Stimulated activated naive CD4-positive, alpha-beta T cell (primary cell): ENCODE results near the gene PDGFRA.
A peak's percentile ranks its signal among the peaks of the same experiment; 100 is the strongest.
"Not testable (repeated sequence)": the region's sequence is repeated elsewhere in the genome, so short reads cannot be mapped to it uniquely, and the experiment has no call there.

ENCODE experiments used
- DNase-seq, 6 experiments: peaks; one replicate each; lab custom pipeline; 2025; lab: John Stamatoyannopoulos, UW

Gene PDGFRA

DNA sequence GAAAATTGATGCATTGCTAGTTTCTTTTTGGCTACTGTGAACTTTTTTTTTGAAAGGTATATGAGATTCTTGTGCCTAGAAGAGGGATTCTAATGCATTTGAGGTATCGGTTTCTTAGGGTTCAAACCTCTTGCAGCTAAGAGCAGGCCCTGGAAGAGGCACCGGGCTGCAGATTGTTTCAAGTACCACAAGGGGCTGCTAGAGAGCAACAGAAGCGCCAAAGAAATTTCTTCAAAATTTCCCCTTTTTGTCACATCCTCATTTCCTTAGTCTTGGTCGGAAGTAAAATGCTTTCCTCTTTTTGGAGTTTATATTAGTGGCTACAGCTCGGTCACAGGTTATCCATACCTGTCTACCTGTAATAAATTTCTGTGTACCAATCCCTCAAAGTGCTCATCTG, 89.8 kb downstream of the PDGFRA start:
- DNase-seq, result peak in 2 of 6 experiments; percentile 6 to 14

GRCh38 chr4:54320826-54321685, 92.0 kb downstream of the PDGFRA start:
- DNase-seq, result no peak

- peak in 5 of 6 experiments; percentile 5 to 29 (median 11) for DNase-seq
Measured at GRCh38 chr4:54322818-54323417, 93.8 kb downstream of the PDGFRA start.

DNA sequence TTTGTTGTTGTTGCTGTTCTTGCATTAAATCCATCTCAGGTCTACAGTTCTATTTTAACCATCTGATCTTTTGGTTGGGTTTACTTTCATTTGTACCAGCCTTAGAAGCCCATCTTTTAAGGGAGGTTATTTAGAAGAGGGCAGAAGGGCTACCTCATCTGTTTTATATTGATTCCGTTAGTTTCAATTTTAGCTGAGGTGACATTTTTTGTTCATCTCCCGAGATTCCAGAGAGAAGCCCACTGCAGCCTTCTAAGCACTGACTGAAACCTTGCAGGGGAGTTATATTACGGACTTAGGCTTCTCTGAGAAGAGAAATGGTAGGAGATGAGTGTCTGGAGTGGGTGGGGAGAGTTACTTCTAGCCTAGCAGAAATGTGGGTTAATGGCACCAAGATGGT, 101.8 kb downstream of the PDGFRA start:
- DNase-seq, result no peak

DNA sequence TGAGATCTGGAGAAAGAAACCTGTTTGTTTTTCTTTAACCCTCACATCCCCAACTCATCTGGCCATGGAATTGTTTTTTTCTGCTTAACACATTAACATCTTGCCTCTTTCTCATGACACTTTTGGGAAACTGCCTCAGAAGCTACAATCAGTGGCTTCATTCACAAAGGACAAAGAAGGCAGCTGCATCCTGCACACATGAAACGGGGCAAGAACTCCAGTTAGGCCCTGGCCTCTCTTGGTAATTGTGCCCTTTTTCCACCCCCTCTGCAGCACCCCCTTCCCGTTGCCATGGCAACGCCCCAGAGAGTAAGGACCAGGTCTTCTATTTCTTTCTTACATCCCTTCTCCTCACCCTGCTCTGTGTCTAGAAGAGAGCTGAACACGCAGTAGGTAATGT, 103.4 kb downstream of the PDGFRA start:
- DNase-seq, result no peak

GRCh38 chr4:54333657-54334056, 104.6 kb downstream of the PDGFRA start:
- no peak for DNase-seq

GRCh38 chr4:54334769-54335168, 105.7 kb downstream of the PDGFRA start:
- not testable (repeated sequence) for DNase-seq

DNA sequence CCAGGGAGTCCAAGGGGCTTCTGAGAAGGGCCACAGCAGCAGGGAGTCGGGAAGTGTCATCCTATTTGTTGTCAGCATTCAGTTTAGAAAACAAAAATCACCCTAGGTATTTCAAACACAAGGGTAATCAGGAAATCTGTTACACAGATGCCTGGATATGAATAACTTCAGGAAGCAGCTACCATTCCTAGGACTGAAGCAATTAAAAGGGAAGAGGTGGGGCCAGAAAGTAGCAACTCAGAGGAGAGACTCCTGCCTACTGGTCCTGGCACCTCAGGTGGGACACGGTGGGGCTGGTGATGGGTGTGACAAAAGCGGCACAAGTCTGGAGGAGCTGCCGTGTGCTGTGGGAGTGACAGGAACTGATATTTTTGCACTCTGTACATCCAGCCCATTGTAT, 107.9 kb downstream of the PDGFRA start:
- no peak for DNase-seq

GRCh38 chr4:54342067-54342466, 113.0 kb downstream of the PDGFRA start:
- not testable (repeated sequence) for DNase-seq
